ENCODE data around the gene MEX3C. TPM values are rescaled to one million over a fixed set of nuclear protein-coding genes. Genes with fewer than 3 reads are reported as not detected.

The MEX3C gene
- total RNA-seq, 1 donor from 2014 or later = 24.8 TPM

- H3K36me3 ChIP-seq = no peaks in the 10 kb centered on the region
- no peak overlapping the region for H3K27ac ChIP-seq
- intact Hi-C loops (cut with DNase I) = no loop called here
- H3K4me1 ChIP-seq = no peaks in the 10 kb centered on the region
- no peak for DNase-seq
- H3K9me3 ChIP-seq = no peaks in the 10 kb centered on the region
- TF ChIP-seq CTCF (IDR thresholded peaks at IDR 0.05) = no peak
- peaks cover 25% of the 10 kb centered on the region for H3K27me3 ChIP-seq
- ATAC-seq = no peak
- no peak overlapping the region for H3K4me3 ChIP-seq
Observed at GRCh38 chr18:51229328-51229727, 31.8 kb upstream of the MEX3C start.

GRCh38 chr18:51227660-51228059, 30.2 kb upstream of the MEX3C start:
- ATAC-seq (no peak), DNase-seq (no peak)
- H3K9me3 ChIP-seq = no peaks in the 10 kb centered on the region
- no peak overlapping the region for H3K4me3 ChIP-seq
- peaks cover 34% of the 10 kb centered on the region for H3K27me3 ChIP-seq
- no peak overlapping the region for H3K27ac ChIP-seq
- H3K4me1 ChIP-seq = no peaks in the 10 kb centered on the region
- intact Hi-C loops (cut with DNase I) = no loop called here
- no peak for TF ChIP-seq CTCF (IDR thresholded peaks at IDR 0.05)
- H3K36me3 ChIP-seq = no peaks in the 10 kb centered on the region

GRCh38 chr18:51226587-51227350, 29.3 kb upstream of the MEX3C start:
- TF ChIP-seq CTCF (IDR thresholded peaks at IDR 0.05) = no peak

GRCh38 chr18:51226068-51226467, 28.6 kb upstream of the MEX3C start:
- Histone ChIP-seq H3K36me3 (no peaks in the 10 kb centered on the region), H3K4me1 (no peaks in the 10 kb centered on the region), H3K9me3 (no peaks in the 10 kb centered on the region), H3K27me3 (peaks cover 24% of the 10 kb centered on the region), H3K27ac (no peak overlapping the region), H3K4me3 (no peak overlapping the region)
- intact Hi-C loops (cut with DNase I) = no loop called here
- ATAC-seq (peak; percentile 61), DNase-seq (no peak)
- no peak for TF ChIP-seq CTCF (IDR thresholded peaks at IDR 0.05)

More at GRCh38 chr18:51226587-51227350, 29.3 kb upstream of the MEX3C start:
- Histone ChIP-seq H3K27me3 (peaks cover 26% of the 10 kb centered on the region), H3K4me1 (no peaks in the 10 kb centered on the region), H3K36me3 (no peaks in the 10 kb centered on the region), H3K9me3 (no peaks in the 10 kb centered on the region), H3K4me3 (no peak overlapping the region), H3K27ac (no peak overlapping the region)
- DNase-seq = no peak
- no peak for ATAC-seq
- intact Hi-C loops (cut with DNase I) = no loop called here

GRCh38 chr18:51212606-51213005, 15.1 kb upstream of the MEX3C start:
- intact Hi-C loops (cut with DNase I) = no loop called here
- ATAC-seq = no peak
- Histone ChIP-seq H3K4me1 (peaks cover 6% of the 10 kb centered on the region), H3K27me3 (peaks cover under 1% of the 10 kb centered on the region), H3K36me3 (no peaks in the 10 kb centered on the region), H3K9me3 (no peaks in the 10 kb centered on the region), H3K27ac (no peak overlapping the region), H3K4me3 (no peak overlapping the region)
- no peak for DNase-seq
- TF ChIP-seq CTCF (IDR thresholded peaks at IDR 0.05) = no peak

All from upper lobe of right lung (tissue), 1 donor.